Skeletal muscle satellite cell (primary cell): ENCODE measurements around the gene BEAN1.

Source experiments
- H3K27me3 ChIP-seq: 2 replicates; pipeline ENCODE4 v1.7.0; 2013; ENCODE audit warnings: low read length; ENCODE audit not compliant: control insufficient read depth, insufficient read depth
- H3K36me3 ChIP-seq: 2 replicates; pipeline ENCODE4 v1.7.0; 2013; ENCODE audit warnings: mild to moderate bottlenecking, control low read depth, low read length; ENCODE audit not compliant: insufficient read depth
- H3K4me1 ChIP-seq: 2 replicates; pipeline ENCODE4 v1.7.0; 2013; ENCODE audit warnings: low read length; ENCODE audit not compliant: control insufficient read depth, insufficient read depth
- H3K4me2 ChIP-seq: 2 replicates; pipeline ENCODE4 v1.7.0; 2013; ENCODE audit warnings: mild to moderate bottlenecking, low read length
- H3K4me3 ChIP-seq: 2 replicates; pipeline ENCODE4 v1.7.0; 2013; ENCODE audit warnings: low read length
- H3K9ac ChIP-seq: 2 replicates; pipeline ENCODE4 v1.7.0; 2013; ENCODE audit warnings: mild to moderate bottlenecking, low read depth, low read length, moderate library complexity
- H3K9me3 ChIP-seq: replicated peaks from 2 replicates; pipeline ENCODE4 v1.7.0; 2013; ENCODE audit warnings: mild to moderate bottlenecking, control low read depth, low read length

Gene BEAN1

DNA sequence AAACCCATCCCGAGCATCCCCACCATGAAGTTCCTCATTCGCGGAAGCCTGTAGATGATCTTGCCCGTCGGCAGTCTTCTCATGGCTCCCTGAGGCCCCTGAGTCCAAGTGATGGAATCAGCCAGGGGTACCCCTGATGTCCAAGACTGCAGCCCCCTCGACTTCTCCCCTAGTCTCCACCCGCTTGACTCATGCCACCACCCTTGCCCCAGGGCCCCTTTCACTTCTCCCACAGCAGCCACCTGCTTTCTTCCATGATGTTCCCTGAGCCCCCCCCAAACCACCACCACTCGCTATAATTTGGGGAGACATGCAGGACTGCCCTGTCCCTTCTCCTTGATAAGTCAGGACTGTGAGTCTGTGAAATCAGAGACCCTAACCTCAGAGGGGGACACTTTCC lies 11.4 kb downstream of the BEAN1 start:
- Histone ChIP-seq H3K9me3 (no peaks in the 10 kb centered on the region), H3K4me1 (peaks cover 5% of the 10 kb centered on the region), H3K4me3 (no peak overlapping the region), H3K4me2 (no peak overlapping the region), H3K27me3 (peaks cover 43% of the 10 kb centered on the region), H3K9ac (no peak overlapping the region), H3K36me3 (no peaks in the 10 kb centered on the region)

DNA sequence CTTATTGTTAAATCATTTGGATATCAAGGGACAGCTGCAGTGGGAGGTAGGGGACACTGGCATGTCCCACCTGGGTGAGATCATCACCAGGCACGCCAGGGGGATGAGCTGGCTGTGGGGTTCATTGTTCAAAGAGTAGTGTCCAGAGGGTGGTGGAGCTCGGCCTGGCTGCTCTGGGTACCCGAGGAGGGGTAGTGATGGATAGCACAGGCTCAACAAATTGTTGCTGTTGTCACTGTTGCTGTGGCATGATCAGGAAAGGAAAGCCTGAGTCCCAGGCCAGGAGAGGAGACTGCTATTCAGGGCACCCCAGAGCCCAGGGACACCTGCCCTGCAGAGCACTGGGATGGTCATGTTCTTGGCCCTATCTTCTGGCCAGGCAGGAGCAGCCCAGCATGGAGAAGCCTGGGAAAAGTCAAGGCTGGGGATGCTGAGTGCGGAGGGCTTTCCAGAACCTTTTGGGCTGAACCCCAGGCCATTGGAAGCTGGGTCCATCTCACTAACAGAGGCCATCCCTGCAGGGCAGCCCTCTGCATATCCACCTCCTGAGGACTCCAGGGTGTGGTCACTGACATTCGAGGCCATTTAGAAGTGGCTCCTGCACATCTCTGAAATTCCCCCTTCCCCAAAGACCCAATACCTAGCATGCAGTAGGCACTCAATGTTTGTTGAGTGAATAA lies 12.1 kb downstream of the BEAN1 start:
- Histone ChIP-seq H3K9ac (no peak overlapping the region), H3K4me1 (peaks cover 5% of the 10 kb centered on the region), H3K36me3 (no peaks in the 10 kb centered on the region), H3K9me3 (no peaks in the 10 kb centered on the region), H3K4me2 (no peak overlapping the region), H3K27me3 (peaks cover 47% of the 10 kb centered on the region), H3K4me3 (no peak overlapping the region)

DNA sequence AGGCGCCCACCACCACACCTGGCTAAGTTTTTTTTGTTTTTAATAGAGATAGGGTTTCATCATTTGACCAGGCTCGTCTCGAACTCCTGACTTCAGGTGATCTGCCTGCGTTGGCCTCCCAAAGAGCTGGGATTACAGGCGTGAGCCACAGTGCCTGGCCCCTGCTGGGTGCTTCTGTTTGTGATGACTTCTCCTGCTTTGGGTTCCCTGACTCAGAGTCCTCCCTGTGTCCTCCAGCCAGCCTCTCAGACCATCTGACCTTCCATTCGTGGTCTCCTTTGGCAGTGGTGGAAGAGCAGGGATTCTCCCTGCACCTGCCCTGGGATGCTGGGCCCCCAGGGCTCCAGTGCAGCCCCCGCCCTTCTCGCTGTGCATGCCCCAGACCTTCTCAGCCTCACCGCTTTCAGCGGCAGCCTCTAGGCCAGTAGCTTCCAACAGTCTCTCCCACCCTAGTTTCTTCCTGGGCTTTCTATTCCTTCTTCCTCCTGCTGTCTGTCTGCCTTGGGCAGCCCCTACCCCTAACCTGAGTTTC lies 13.2 kb downstream of the BEAN1 start:
- H3K4me2 ChIP-seq: no peak overlapping the region
- H3K27me3 ChIP-seq: peaks cover 49% of the 10 kb centered on the region
- no peak overlapping the region for H3K9ac ChIP-seq
- H3K4me1 ChIP-seq: peaks cover 5% of the 10 kb centered on the region
- H3K9me3 ChIP-seq: no peaks in the 10 kb centered on the region
- H3K4me3 ChIP-seq: no peak overlapping the region
- H3K36me3 ChIP-seq: no peaks in the 10 kb centered on the region

DNA sequence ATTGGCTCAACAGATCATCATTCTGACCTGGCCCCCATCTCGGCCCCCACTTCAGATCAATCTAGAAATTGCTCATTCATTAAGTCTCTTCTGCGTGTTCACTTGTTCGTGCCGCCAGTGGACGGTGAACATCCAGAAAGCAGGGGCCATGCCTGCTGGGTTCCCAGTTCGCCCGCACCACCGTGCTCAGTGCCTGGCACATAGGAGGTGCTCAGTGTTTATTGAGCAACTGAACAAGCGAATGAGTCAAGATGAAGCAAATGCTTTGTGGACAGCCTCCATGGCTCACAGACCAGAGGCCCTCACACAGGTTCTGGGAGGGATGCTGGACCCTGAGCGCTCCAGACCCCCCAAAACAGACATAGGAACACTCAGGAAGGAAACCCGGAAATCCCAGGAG lies 13.9 kb downstream of the BEAN1 start:
- no peak overlapping the region for H3K9ac ChIP-seq
- no peaks in the 10 kb centered on the region for H3K36me3 ChIP-seq
- no peak overlapping the region for H3K4me3 ChIP-seq
- H3K27me3 ChIP-seq: peaks cover 49% of the 10 kb centered on the region
- no peaks in the 10 kb centered on the region for H3K9me3 ChIP-seq
- H3K4me2 ChIP-seq: no peak overlapping the region
- H3K4me1 ChIP-seq: peaks cover 5% of the 10 kb centered on the region

DNA sequence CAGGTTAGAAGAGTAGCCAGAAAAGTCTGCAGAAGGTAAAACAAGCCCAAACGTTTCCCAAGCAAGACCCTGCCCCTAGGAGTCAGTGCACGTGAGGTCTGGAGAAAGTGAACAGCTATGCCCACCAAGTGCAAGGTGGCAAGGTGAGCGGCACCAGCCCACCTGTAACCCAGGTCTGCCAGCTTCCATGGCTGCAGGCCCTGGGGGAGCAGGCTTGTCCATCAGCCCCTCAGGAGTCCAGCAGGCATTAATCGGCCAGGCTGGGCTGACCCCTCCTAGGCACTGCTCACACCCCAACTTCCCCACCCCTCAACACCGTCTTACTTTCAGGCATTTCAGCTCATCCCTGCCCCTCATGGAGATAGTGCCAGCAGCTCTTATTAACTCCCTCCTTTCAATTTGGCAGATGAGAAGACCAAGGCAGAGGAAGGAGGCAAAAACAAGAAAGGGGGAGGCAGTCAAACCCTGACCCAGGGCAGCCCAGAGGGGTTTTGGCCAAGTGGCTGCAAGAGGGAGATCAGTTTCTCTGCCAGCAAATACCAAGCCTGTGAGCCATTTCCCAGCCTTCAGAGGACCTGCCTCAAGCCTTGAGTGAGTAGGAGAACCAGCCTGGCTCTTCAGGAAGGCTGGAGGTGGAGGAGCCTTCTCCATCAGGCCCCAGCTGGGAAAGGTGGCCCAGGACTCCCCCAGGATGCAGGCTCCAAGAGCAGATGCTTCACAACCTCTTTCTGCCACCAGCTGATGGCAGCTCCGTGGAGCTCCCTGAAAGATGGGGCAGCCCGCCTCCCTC lies 14.7 kb downstream of the BEAN1 start:
- no peak overlapping the region for H3K4me2 ChIP-seq

DNA sequence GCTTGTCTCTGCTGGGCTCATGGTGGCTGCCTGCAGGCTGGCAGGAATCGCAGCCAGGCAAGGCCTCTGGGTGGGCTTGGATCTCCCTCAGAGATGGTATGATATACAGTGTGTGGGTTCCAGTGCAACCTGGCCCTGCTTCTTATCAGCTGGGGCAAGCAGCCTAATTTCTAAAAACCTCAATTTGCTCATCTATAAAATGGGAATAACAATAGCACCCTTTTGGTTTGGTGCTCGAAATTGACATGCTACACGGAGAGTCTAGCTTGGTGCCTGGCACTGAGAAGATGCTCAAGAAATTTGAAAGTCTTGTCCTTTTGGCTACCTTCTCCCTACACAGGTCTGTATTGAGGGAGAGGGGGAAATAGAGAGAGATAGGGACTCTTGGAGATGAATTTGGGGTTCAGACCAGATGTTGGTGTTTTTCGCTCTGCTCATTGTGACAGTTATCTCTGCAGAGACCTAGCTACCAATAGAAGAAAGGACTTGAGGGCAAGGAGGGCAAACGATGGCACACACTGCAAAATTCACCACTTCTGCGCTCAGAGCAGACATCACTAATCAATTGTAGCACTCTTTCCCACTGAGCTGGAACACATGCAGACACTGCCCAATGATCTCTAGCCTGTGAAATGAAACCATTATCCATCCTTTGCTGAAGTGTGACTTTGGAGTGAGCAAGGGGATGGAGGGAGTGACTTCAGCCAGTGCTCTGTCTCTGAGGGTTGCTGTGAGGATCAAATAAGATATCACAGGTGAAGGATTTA lies 15.6 kb downstream of the BEAN1 start:
- no peaks in the 10 kb centered on the region for H3K36me3 ChIP-seq
- no peak overlapping the region for H3K9ac ChIP-seq
- H3K4me1 ChIP-seq: peaks cover 5% of the 10 kb centered on the region
- no peaks in the 10 kb centered on the region for H3K9me3 ChIP-seq
- no peak overlapping the region for H3K4me3 ChIP-seq
- H3K27me3 ChIP-seq: peaks cover 65% of the 10 kb centered on the region
- no peak overlapping the region for H3K4me2 ChIP-seq

More for the DNA sequence above, 14.7 kb downstream of the BEAN1 start:
- peaks cover 5% of the 10 kb centered on the region for H3K4me1 ChIP-seq
- peaks cover 57% of the 10 kb centered on the region for H3K27me3 ChIP-seq
- H3K4me3 ChIP-seq: no peak overlapping the region
- H3K9me3 ChIP-seq: no peaks in the 10 kb centered on the region
- H3K9ac ChIP-seq: no peak overlapping the region
- no peaks in the 10 kb centered on the region for H3K36me3 ChIP-seq

DNA sequence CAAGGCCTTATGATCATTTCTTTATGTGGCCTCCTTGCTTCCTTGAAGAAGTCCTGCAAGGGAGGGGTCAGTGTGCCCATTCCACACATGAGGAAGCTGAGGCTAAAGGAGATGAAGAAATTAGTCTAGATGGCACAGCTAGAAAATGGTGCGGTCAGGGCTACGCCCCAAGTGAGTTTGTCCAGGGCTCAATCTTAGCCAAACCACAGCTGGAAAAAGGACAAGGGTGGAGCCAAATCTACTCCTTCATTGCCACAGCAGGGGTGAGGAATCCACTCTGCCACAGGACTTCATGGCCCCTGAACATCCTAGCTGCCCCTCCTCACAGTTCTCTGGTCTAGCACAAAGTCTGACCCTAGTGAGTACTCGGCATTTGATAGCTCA lies 16.2 kb downstream of the BEAN1 start:
- Histone ChIP-seq H3K9me3 (no peaks in the 10 kb centered on the region), H3K9ac (no peak overlapping the region), H3K27me3 (peaks cover 69% of the 10 kb centered on the region), H3K36me3 (no peaks in the 10 kb centered on the region), H3K4me1 (peaks cover 5% of the 10 kb centered on the region), H3K4me3 (no peak overlapping the region), H3K4me2 (no peak overlapping the region)

DNA sequence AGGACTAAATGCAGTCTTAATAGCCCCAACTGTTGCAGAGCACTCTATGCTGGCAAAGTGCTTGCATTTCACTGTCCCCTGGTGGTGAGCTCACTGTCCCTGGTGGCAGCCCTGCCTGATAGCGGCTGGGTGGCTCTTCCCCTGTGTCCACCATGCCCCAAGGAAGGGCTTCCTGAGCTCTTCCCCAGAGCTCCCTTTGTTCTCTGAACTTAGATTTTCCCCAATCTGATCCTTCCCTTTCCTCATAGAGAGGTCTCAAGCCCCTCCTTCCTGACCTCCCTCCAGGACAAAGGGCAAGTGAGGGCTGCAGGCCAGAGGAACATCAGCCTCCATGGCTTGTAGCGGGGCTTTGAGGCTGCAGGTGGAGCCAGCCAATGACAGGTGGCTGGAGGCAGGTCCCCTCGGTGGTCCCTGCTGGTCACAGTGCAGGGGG lies 17.0 kb downstream of the BEAN1 start:
- H3K4me2 ChIP-seq: no peak overlapping the region
- H3K4me3 ChIP-seq: no peak overlapping the region
- no peaks in the 10 kb centered on the region for H3K36me3 ChIP-seq
- H3K4me1 ChIP-seq: peaks cover 5% of the 10 kb centered on the region
- no peak overlapping the region for H3K9ac ChIP-seq
- H3K27me3 ChIP-seq: peaks cover 73% of the 10 kb centered on the region
- H3K9me3 ChIP-seq: no peaks in the 10 kb centered on the region

DNA sequence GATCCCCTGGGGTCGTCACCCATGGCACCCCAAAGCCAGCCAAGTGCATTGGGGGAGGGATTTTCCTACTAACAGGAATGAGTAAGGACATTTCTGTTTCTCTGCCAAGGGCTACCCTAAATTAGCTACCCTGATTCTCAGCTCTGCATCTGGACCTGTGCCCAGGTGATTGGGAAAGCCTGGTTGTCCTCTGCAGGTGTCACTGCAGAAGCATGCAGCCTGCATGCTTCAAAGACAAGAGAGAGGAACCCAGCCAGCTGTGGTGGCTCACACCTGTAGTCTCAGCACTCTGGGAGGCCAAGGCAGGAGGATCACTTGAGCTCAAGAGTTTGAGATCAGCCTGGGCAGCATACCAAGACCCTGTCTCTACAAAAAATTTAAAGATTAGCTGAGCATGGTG lies 19.6 kb downstream of the BEAN1 start:
- H3K9me3 ChIP-seq: no peaks in the 10 kb centered on the region
- H3K4me2 ChIP-seq: no peak overlapping the region
- H3K27me3 ChIP-seq: peaks cover 51% of the 10 kb centered on the region
- no peak overlapping the region for H3K9ac ChIP-seq
- no peaks in the 10 kb centered on the region for H3K36me3 ChIP-seq
- H3K4me1 ChIP-seq: peaks cover 4% of the 10 kb centered on the region
- no peak overlapping the region for H3K4me3 ChIP-seq

DNA sequence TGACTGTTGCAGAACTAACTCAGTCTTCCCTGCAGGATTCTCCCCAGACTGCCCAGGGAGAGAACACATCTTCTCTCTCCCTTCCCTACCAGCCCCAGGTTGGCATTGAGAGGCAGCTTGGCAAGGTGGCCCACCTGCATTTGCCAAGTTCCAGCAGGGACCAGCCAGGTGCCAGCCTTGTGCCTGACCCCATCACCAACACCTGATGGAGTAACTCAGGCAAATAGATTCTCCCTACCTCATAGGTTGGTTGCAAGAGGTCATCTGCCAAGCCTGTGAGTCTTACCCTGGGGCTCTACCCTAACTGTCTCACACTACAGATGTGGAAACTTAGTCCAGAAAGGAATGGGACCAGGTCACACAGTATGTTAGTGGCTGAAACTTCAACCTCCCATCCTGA lies 20.4 kb downstream of the BEAN1 start:
- Histone ChIP-seq H3K4me1 (no peaks in the 10 kb centered on the region), H3K4me2 (no peak overlapping the region), H3K9me3 (no peaks in the 10 kb centered on the region), H3K9ac (no peak overlapping the region), H3K36me3 (no peaks in the 10 kb centered on the region), H3K4me3 (no peak overlapping the region), H3K27me3 (peaks cover 47% of the 10 kb centered on the region)

DNA sequence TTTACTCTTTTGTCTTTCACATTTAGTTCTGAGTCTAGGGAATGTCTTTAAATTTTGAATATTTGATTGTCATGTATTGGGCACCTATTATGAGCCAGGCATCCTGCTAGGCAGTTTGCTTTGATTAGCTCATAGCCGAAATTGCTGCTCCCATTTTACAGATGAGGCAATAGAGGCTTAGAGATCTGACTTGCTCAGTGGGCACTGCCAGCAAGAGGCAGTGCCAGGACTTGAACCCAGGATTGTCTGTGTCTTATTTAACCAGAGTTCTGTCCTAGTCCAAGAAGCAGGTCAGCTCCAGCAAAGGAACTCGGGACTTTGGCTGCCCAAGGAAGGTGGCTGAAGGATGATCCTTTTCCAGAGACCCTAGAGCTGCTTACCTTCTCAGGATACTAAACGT lies 24.5 kb downstream of the BEAN1 start:
- Histone ChIP-seq H3K9me3 (no peaks in the 10 kb centered on the region), H3K27me3 (peaks cover 30% of the 10 kb centered on the region), H3K4me2 (no peak overlapping the region), H3K9ac (no peak overlapping the region), H3K4me3 (no peak overlapping the region), H3K36me3 (no peaks in the 10 kb centered on the region), H3K4me1 (no peaks in the 10 kb centered on the region)
